IMR-90 (cell line): ENCODE data around the gene TAF1D. TPM values are rescaled to one million over a fixed set of nuclear protein-coding genes. Genes with fewer than 3 reads are reported as not detected.

Experiments
- ATAC-seq: fragments of 200-7000 bp; cut with Tn5 transposase; 2 replicates; pipeline ENCODE4 v1.9.1; 2020; ENCODE audit warnings: low read depth, mild to moderate bottlenecking, moderate library complexity
- BruUV-seq: library from RNA; stranded (reverse); fragments of 400-500 nt; replicated peaks from 2 replicates; lab custom pipeline; 2021; lab: Mats Ljungman, UMichigan
- CTCF ChIA-PET: fragments of 300-600 bp; formaldehyde crosslinking; extraction: SDS; loops from one replicate; lab custom pipeline; 2021; ENCODE audit warnings: antibody characterized with exemption; lab: Yijun Ruan, JAX
- POLR2A ChIA-PET: fragments of 300-600 bp; sonication (Branson Sonifier 250); formaldehyde crosslinking; loops from one replicate; lab custom pipeline; 2022; ENCODE audit warnings: antibody characterized with exemption; ENCODE audit not compliant: unreplicated experiment; lab: Charles Lee
- DNase-seq: peaks from one replicate; pipeline ENCODE4 v3.0.0; 2013
- H2AFZ ChIP-seq: replicated peaks from 2 replicates; pipeline ENCODE3; 2013; ENCODE audit warnings: low read length, mild to moderate bottlenecking; ENCODE audit not compliant: poor library complexity
- H2AK5ac ChIP-seq: 2 replicates; pipeline ENCODE4 v1.6.1; 2013; ENCODE audit warnings: low read depth, low read length, inconsistent platforms
- H2AK9ac ChIP-seq: replicated peaks from 2 replicates; pipeline ENCODE3; 2013; ENCODE audit warnings: mild to moderate bottlenecking, low read depth, low read length, moderate library complexity; ENCODE audit not compliant: poor library complexity
- H2BK120ac ChIP-seq: 2 replicates; pipeline ENCODE4 v1.6.1; 2013; ENCODE audit warnings: low read depth, low read length, inconsistent platforms
- H2BK15ac ChIP-seq: 3 replicates; pipeline ENCODE4 v1.6.1; 2013; ENCODE audit warnings: low read depth, low read length, inconsistent platforms
- H2BK20ac ChIP-seq: 2 replicates; pipeline ENCODE4 v1.6.1; 2013; ENCODE audit warnings: low read depth, mild to moderate bottlenecking, inconsistent platforms, low read length, moderate library complexity
- H2BK5ac ChIP-seq: 2 replicates; pipeline ENCODE4 v1.6.1; 2013; ENCODE audit warnings: mild to moderate bottlenecking, low read depth, low read length, inconsistent platforms; ENCODE audit not compliant: poor library complexity, severe bottlenecking
- H3K14ac ChIP-seq: replicated peaks from 2 replicates; pipeline ENCODE4 v1.6.1; 2013; ENCODE audit warnings: low read depth, low read length, inconsistent platforms
- H3K18ac ChIP-seq: 2 replicates; pipeline ENCODE4 v1.6.1; 2013; ENCODE audit warnings: low read depth, low read length, control low read depth
- H3K23ac ChIP-seq: 2 replicates; pipeline ENCODE4 v1.6.1; 2013; ENCODE audit warnings: low read depth, low read length, inconsistent platforms
- H3K27ac ChIP-seq: 2 replicates; pipeline ENCODE4 v1.5.1; 2013; ENCODE audit warnings: mild to moderate bottlenecking, control low read depth, low read length; ENCODE audit not compliant: insufficient read depth
- H3K27me3 ChIP-seq: 2 replicates; pipeline ENCODE4 v1.6.1; 2013; ENCODE audit warnings: low read length; ENCODE audit not compliant: control insufficient read depth, insufficient read depth
- H3K36me3 ChIP-seq: 2 replicates; pipeline ENCODE4 v1.6.1; 2013; ENCODE audit warnings: low read length, mixed read lengths; ENCODE audit not compliant: control insufficient read depth, insufficient read depth
- H3K4ac ChIP-seq: 2 replicates; pipeline ENCODE4 v1.6.1; 2013; ENCODE audit warnings: low read depth, low read length, inconsistent platforms
- H3K4me1 ChIP-seq: 2 replicates; pipeline ENCODE4 v1.6.1; 2013; ENCODE audit warnings: low read length, mixed read lengths; ENCODE audit not compliant: control insufficient read depth, insufficient read depth
- H3K4me2 ChIP-seq: 2 replicates; pipeline ENCODE4 v1.6.1; 2013; ENCODE audit warnings: low read depth, mild to moderate bottlenecking, control low read depth, low read length, moderate library complexity
- H3K4me3 ChIP-seq: 2 replicates; pipeline ENCODE4 v1.5.1; 2013; ENCODE audit warnings: low read depth, mild to moderate bottlenecking, control low read depth, low read length, moderate library complexity; ENCODE audit not compliant: insufficient read depth
- H3K56ac ChIP-seq: 2 replicates; pipeline ENCODE4 v1.6.1; 2013; ENCODE audit warnings: low read length, inconsistent platforms; ENCODE audit not compliant: insufficient read depth; ENCODE audit errors: extremely low read depth
- H3K79me1 ChIP-seq, 2 experiments: 2 replicates each; pipeline ENCODE4 v1.6.1; 2013; ENCODE audit warnings: low read length in 2 of 2, inconsistent platforms in 1 of 2, low read depth in 1 of 2
- H3K9ac ChIP-seq: 2 replicates; pipeline ENCODE4 v1.6.1; 2013; ENCODE audit warnings: low read depth, low read length, control low read depth
- H3K9me1 ChIP-seq: 2 replicates; pipeline ENCODE4 v1.6.1; 2013; ENCODE audit warnings: low read length, inconsistent platforms; ENCODE audit not compliant: insufficient read depth
- H3K9me3 ChIP-seq: 2 replicates; pipeline ENCODE4 v1.6.1; 2013; ENCODE audit warnings: low read length; ENCODE audit not compliant: control insufficient read depth, insufficient read depth
- H4K20me1 ChIP-seq: 2 replicates; pipeline ENCODE4 v1.6.1; 2013; ENCODE audit warnings: low read length, inconsistent platforms; ENCODE audit not compliant: insufficient read depth
- H4K5ac ChIP-seq: 2 replicates; pipeline ENCODE4 v1.6.1; 2013; ENCODE audit warnings: mild to moderate bottlenecking, low read depth, low read length, control low read depth
- H4K8ac ChIP-seq, 2 experiments: 2 replicates each; pipeline ENCODE4 v1.6.1; 2013; ENCODE audit warnings: low read depth in 2 of 2, low read length in 2 of 2, control low read depth in 1 of 2, inconsistent platforms in 1 of 2
- H4K91ac ChIP-seq: 2 replicates; pipeline ENCODE4 v1.6.1; 2013; ENCODE audit warnings: low read depth, low read length, inconsistent platforms; ENCODE audit not compliant: insufficient read depth
- BHLHE40 ChIP-seq: fragments of 150-350 bp; IDR thresholded peaks from 2 replicates; pipeline ENCODE4 v1.6.1; 2016; ENCODE audit warnings: mild to moderate bottlenecking, low read depth, low read length
- CHD1 ChIP-seq: IDR thresholded peaks from 2 replicates; pipeline ENCODE4 v1.6.1; 2012; ENCODE audit warnings: low read depth, low read length, improper control_type of control experiment
- MAFK ChIP-seq: IDR thresholded peaks from 2 replicates; pipeline ENCODE4 v1.6.1; 2012; ENCODE audit warnings: low read depth, low read length, improper control_type of control experiment
- NFE2L2 ChIP-seq: fragments of 150-350 bp; IDR thresholded peaks from 2 replicates; pipeline ENCODE4 v1.6.1; 2016; ENCODE audit warnings: low read depth, mild to moderate bottlenecking, low read length
- POLR2A ChIP-seq: IDR thresholded peaks from 2 replicates; pipeline ENCODE4 v1.6.1; 2012; ENCODE audit warnings: mild to moderate bottlenecking, low read depth, low read length
- RFX5 ChIP-seq: IDR thresholded peaks from 2 replicates; pipeline ENCODE4 v1.8.0; 2012; ENCODE audit warnings: low read depth, mild to moderate bottlenecking, low read length, moderate library complexity
- SMC3 ChIP-seq: fragments of 150-350 bp; IDR thresholded peaks from 2 replicates; pipeline ENCODE4 v1.6.1; 2016; ENCODE audit warnings: low read depth, mild to moderate bottlenecking, antibody characterized with exemption, low read length, moderate library complexity
- USF2 ChIP-seq: fragments of 150-350 bp; IDR thresholded peaks from 2 replicates; pipeline ENCODE4 v1.6.1; 2017; ENCODE audit warnings: mild to moderate bottlenecking, antibody characterized with exemption, low read length, low read depth
- WGBS, 2 experiments: methylation state at CpG; one replicate each; pipeline versions ENCODE4 v1.1.5 to v1.1.7; 2013; ENCODE audit warnings: missing lambda C conversion rate in 2 of 2; ENCODE audit not compliant: insufficient read length in 1 of 2; ENCODE audit errors: extremely low coverage in 2 of 2; 5-methylcytosine and 5-hydroxymethylcytosine counted together
- dilution Hi-C: fragments of 300-500 bp; cut with HindIII; formaldehyde crosslinking; loops from one replicate; pipeline ENCODE4 v1.14.3; 2018; ENCODE audit warnings: low sequenced_read_pairs; ENCODE audit not compliant: unreplicated experiment
- in situ Hi-C: fragments of 300-500 bp; cut with MboI; formaldehyde crosslinking; loops from 3 replicates; pipeline ENCODE4 v1.14.3; 2019; ENCODE audit warnings: low sequenced_read_pairs, inconsistent platforms, mixed read lengths
- intact Hi-C: fragments of 100-400 bp; cut with micrococcal nuclease; formaldehyde crosslinking; loops from 2 replicates; pipeline ENCODE4 v1.10.0; 2022
- polyA plus RNA-seq, 3 experiments: library from polyadenylated mRNA; depleted of rRNA; stranded (reverse); fragments of >200 nt; gene quantifications; 2 replicates each; pipeline ENCODE4 v1.2.3, GENCODE V29; 2012; ENCODE audit warnings: low replicate concordance in 1 of 3
- total RNA-seq: library from RNA; depleted of rRNA; stranded (reverse); fragments of >200 nt; gene quantifications from 2 replicates; pipeline ENCODE4 v1.2.3, GENCODE V29; 2012

The TAF1D gene
- total and polyA plus RNA-seq, 2 of the 4 experiments (the other 2 are of a cell fraction) = 56.8 to 133 TPM

GRCh38 chr11:93717501-93717900, 23.8 kb downstream of the TAF1D start:
- Histone ChIP-seq H3K9me1 (0 out of 2 replicates have a peak, but pooled peaks cover 4% of the 10 kb centered on the region), H2AK9ac (no peak overlapping the region), H3K9me3 (no peaks in the 10 kb centered on the region), H2BK120ac (no peak overlapping the region), H3K4me3 (no peak overlapping the region), H3K56ac (no peak overlapping the region), H3K4ac (no peak overlapping the region), H3K4me2 (no peak overlapping the region), H4K20me1 (no peaks in the 10 kb centered on the region), H2AFZ (no peak overlapping the region), H3K4me1 (no peaks in the 10 kb centered on the region), H3K23ac (no peak overlapping the region), H3K79me1 (peaks cover 8 to 20% of the 10 kb centered on the region in 2 experiments; a peak in 3 of 4 replicates), H3K14ac (no peak overlapping the region), H2BK20ac (no peak overlapping the region), H4K5ac (no peak overlapping the region), H3K27ac (no peak overlapping the region), H3K27me3 (no peaks in the 10 kb centered on the region), H3K36me3 (peaks cover 24% of the 10 kb centered on the region), H3K9ac (no peak overlapping the region), H4K91ac (no peak overlapping the region), H2BK5ac (no peak overlapping the region), H3K18ac (no peak overlapping the region), H4K8ac (no peak overlapping the region), H2AK5ac (no peak overlapping the region), H2BK15ac (no peak overlapping the region)
- in situ Hi-C loops (no loop called here), intact Hi-C loops (no loop called here), dilution Hi-C loops (no loop called here)
- BruUV-seq = no TSS peak
- DNase-seq (no peak), ATAC-seq (no peak)
- TF ChIP-seq RFX5 (no peak), POLR2A (no peak), CHD1 (no peak), BHLHE40 (no peak), USF2 (no peak), MAFK (no peak), SMC3 (no peak), NFE2L2 (no peak)
- no CpG with 5 or more reads among the region's 1 CpG for WGBS, 2 experiments
- CTCF ChIA-PET = no interaction called here
- POLR2A ChIA-PET = no interaction called here
